Ascending aorta (tissue), 2 donors: Measurements from ENCODE around the gene ZGRF1. TPM values are rescaled to one million over a fixed set of nuclear protein-coding genes. Genes with fewer than 3 reads are reported as not detected.

Experiments
- DNase-seq, 2 donors: peaks; one replicate each; pipeline ENCODE4 v3.0.0-alpha.2; 2019; ENCODE audit warnings: low spot score in 2 of 2
- H3K27ac ChIP-seq, 2 donors: fragments of 200-600 bp; sonication (generic); one replicate each; pipeline ENCODE4 v1.5.1; 2016 to 2017; ENCODE audit warnings: mild to moderate bottlenecking in 1 of 2
- H3K27me3 ChIP-seq: fragments of 200-600 bp; sonication (generic); one replicate; pipeline ENCODE4 v1.5.1; 2017
- H3K36me3 ChIP-seq, 2 donors: fragments of 200-600 bp; sonication (generic); one replicate each; pipeline ENCODE4 v1.5.1; 2016
- H3K4me1 ChIP-seq, 2 donors: fragments of 200-600 bp; sonication (generic); one replicate each; pipeline ENCODE4 v1.5.1; 2016 to 2017; ENCODE audit warnings: mild to moderate bottlenecking in 1 of 2
- H3K4me3 ChIP-seq, 2 donors: fragments of 200-600 bp; sonication (generic); one replicate each; pipeline ENCODE4 v1.5.1; 2016 to 2017; ENCODE audit warnings: mild to moderate bottlenecking in 1 of 2
- H3K9me3 ChIP-seq, 2 donors: fragments of 200-600 bp; sonication (generic); one replicate each; pipeline ENCODE4 v1.5.1; 2016
- intact Hi-C: fragments of 100-400 bp; cut with DNase I; formaldehyde crosslinking; loops from one replicate; pipeline ENCODE4 v1.15.1; 2023
- total RNA-seq: library from RNA; depleted of rRNA; stranded (reverse); fragments of >200 nt; gene quantifications from one replicate; pipeline ENCODE4 v1.1.0, GENCODE V29; 2016
- TF ChIP-seq, protein P1 (sequence below), 3 experiments: fragments of 200-600 bp in 2 of 3; fragments of 450-650 bp in 1 of 3; sonication (generic) in 2 of 3; IDR thresholded peaks; one replicate each; pipeline ENCODE4 v1.5.1; 2016 to 2019; ENCODE audit warnings: antibody characterized with exemption in 3 of 3, mild to moderate bottlenecking in 1 of 3, moderate library complexity in 1 of 3

ZGRF1 gene
- total RNA-seq, 1 donor from 2014 or later, result 0.11 TPM

DNA sequence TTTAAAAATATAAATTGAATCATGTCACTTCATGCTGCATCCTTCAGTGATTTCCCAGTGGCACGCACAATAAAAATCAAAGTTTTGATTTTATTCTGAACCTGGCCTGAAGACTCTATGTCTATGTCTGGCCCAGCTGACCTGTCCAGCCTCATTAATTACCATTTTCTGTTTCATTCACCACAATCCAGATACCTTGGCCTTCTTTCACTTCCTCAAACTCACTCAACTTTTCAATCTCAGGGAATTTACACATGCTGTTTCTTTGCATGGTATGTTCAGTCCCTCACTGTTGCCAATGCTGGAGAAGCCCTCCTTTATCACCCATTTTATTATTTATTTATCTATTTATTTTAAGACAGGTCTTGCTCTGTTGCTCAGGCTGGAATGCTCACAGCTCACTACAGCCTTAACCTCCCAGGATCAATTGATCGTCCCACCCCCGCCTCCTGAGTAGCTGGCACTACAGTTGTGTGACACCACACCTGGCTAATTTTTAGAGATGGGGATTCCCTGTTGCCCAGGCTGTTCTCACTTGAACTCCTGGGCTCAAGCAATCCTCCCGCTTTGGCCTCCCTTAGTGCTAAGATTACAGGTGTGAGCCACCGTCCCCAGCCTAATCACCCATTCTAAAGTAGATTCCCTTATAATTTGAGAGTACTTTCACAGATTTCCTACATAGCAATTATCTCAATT is 43.1 kb downstream of the ZGRF1 start:
- no peaks in the 10 kb centered on the region for H3K9me3 ChIP-seq
- no peak for DNase-seq
- intact Hi-C loops, result no loop called here
- no peaks in the 10 kb centered on the region for H3K27me3 ChIP-seq
- H3K36me3 ChIP-seq, result no peaks in the 10 kb centered on the region
- H3K27ac ChIP-seq, result no peak overlapping the region
- no peaks in the 10 kb centered on the region for H3K4me1 ChIP-seq
- TF ChIP-seq, protein P1, sequence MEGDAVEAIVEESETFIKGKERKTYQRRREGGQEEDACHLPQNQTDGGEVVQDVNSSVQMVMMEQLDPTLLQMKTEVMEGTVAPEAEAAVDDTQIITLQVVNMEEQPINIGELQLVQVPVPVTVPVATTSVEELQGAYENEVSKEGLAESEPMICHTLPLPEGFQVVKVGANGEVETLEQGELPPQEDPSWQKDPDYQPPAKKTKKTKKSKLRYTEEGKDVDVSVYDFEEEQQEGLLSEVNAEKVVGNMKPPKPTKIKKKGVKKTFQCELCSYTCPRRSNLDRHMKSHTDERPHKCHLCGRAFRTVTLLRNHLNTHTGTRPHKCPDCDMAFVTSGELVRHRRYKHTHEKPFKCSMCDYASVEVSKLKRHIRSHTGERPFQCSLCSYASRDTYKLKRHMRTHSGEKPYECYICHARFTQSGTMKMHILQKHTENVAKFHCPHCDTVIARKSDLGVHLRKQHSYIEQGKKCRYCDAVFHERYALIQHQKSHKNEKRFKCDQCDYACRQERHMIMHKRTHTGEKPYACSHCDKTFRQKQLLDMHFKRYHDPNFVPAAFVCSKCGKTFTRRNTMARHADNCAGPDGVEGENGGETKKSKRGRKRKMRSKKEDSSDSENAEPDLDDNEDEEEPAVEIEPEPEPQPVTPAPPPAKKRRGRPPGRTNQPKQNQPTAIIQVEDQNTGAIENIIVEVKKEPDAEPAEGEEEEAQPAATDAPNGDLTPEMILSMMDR (IDR thresholded peaks at IDR 0.05), result no peak
- no peak overlapping the region for H3K4me3 ChIP-seq

DNA sequence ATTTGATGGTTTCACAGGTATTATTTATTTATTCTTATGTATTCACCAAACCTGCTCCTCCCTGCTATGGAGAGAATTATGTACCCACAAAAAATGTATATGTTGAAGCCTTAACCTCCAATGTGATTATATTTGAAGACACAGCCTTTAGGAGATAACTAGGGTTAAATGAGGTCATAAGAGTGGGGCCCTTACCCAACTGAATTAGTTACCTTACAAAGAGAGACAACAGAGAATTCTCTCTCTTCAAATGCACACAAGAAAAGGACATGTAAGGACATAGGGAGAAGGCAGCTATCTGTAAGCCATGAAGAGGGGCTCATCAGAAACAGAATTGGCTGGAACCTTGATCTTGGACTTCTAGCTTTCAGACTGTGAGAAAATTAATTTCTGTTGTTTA is 44.0 kb downstream of the ZGRF1 start:
- no peak for DNase-seq
- no peaks in the 10 kb centered on the region for H3K4me1 ChIP-seq
- TF ChIP-seq, protein P1 (IDR thresholded peaks at IDR 0.05), result no peak
- no peaks in the 10 kb centered on the region for H3K36me3 ChIP-seq
- no peak overlapping the region for H3K27ac ChIP-seq
- H3K27me3 ChIP-seq, result no peaks in the 10 kb centered on the region
- no peaks in the 10 kb centered on the region for H3K9me3 ChIP-seq
- intact Hi-C loops, result no loop called here
- H3K4me3 ChIP-seq, result no peak overlapping the region

DNA sequence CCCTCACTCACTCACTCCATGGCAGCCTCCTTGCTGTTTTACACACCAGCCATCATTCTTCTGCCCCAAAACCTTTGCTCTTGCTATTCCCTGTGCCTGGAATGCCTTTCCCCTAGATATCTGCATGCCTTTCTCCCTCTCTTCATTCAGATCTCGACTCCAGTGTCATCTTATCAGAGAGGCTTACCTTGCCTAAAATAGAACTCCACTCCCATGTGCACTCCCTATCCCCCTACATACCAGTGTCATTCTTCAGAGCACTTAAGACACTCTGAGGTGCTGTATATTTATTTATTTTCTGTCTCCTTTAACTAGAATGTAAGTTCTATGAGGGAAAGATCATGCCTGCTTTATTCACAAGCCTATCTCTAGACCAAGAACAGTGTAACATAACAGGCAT is 45.1 kb downstream of the ZGRF1 start:
- no peaks in the 10 kb centered on the region for H3K36me3 ChIP-seq
- intact Hi-C loops, result no loop called here

DNA sequence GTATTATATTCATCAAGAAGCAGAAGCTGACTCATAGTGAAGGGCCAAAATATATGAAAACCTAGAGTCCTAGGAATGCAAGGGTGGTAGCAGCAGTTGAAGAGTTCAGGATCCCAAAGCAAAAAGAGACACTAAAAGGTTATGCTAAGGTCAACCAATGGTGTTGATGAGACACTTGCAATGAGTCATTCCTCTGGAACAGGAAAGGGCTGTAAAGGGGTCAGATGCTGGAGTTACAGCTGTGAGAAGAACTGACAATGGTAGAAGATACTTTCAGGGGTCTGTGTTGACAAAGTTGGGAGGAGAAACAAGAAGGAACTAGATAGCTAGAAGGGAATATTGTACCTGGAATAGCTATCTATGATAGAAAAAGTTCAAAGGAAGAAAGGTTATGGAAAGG is 47.5 kb downstream of the ZGRF1 start:
- TF ChIP-seq, protein P1 (IDR thresholded peaks at IDR 0.05), result no peak
- H3K4me1 ChIP-seq, result no peaks in the 10 kb centered on the region
- H3K9me3 ChIP-seq, result no peaks in the 10 kb centered on the region
- intact Hi-C loops, result no loop called here
- H3K36me3 ChIP-seq, result no peaks in the 10 kb centered on the region
- no peak overlapping the region for H3K4me3 ChIP-seq
- no peak for DNase-seq
- H3K27ac ChIP-seq, result no peak overlapping the region
- H3K27me3 ChIP-seq, result no peaks in the 10 kb centered on the region

More for the DNA sequence above, 45.1 kb downstream of the ZGRF1 start:
- TF ChIP-seq, protein P1 (IDR thresholded peaks at IDR 0.05), result no peak
- no peaks in the 10 kb centered on the region for H3K4me1 ChIP-seq
- H3K9me3 ChIP-seq, result no peaks in the 10 kb centered on the region
- no peak for DNase-seq
- no peaks in the 10 kb centered on the region for H3K27me3 ChIP-seq
- no peak overlapping the region for H3K27ac ChIP-seq
- no peak overlapping the region for H3K4me3 ChIP-seq

DNA sequence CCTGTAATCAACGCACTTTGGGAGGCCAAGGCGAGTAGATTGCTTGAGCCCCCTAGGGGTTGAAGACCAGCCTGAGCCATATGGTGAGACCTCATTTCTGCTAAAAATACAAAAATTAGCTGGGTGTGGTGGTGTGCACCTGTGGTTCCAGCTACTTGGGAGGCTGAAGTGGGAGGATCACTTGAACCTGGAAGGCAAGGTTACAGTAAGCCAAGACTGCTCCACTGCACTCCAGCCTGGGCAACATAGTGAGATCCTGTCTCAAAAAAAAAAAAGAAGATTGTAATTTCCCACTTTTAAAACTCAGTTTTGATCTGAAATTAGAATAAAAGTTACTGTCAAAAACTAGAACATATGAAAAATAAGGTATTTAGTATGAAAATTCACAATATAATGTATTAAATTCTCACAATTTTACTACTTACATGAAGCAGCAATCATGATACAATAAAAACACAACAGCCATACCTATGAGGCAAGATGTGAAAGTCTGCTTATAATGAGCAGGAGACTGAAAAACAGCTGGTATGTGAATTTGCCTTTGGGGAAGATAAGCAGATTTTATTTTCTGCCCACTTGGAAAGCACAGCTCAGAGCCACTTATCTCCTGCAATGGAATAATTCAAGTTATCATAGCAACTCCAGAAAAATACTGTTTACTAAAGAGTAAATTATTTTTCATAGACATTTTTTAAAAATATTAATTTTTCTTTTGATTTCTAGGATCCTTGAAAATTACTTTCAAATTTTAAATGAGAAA is 50.6 kb downstream of the ZGRF1 start:
- intact Hi-C loops, result no loop called here
- DNase-seq, result no peak
- H3K9me3 ChIP-seq, result no peaks in the 10 kb centered on the region
- peaks cover 0 to 2% of the 10 kb centered on the region in 2 donors for H3K36me3 ChIP-seq
- TF ChIP-seq, protein P1 (IDR thresholded peaks at IDR 0.05), result no peak
- H3K4me1 ChIP-seq, result no peaks in the 10 kb centered on the region
- no peaks in the 10 kb centered on the region for H3K27me3 ChIP-seq
- no peak overlapping the region for H3K27ac ChIP-seq
- H3K4me3 ChIP-seq, result no peak overlapping the region
